ENCODE data around the gene ATPAF1.

The ATPAF1 gene

GRCh38 chr1:46613661-46614603 is 54.2 kb downstream of the ATPAF1 start:
- H3K4me1 Mint-ChIP-seq (ENCODE audit: low read depth) = peaks cover 92% of the 10 kb centered on the region
- H3K9me3 Mint-ChIP-seq = no peaks in the 10 kb centered on the region
- peak overlapping the region; percentile 92 for H3K27ac Mint-ChIP-seq
- no peaks in the 10 kb centered on the region for H3K27me3 Mint-ChIP-seq
- H3K36me3 Mint-ChIP-seq (ENCODE audit: low read depth) = peaks cover 74% of the 10 kb centered on the region
- peak overlapping the region; percentile 85 for H3K4me3 Mint-ChIP-seq
- intact Hi-C loops (cut with micrococcal nuclease) = loop anchor here (10.0 kb wide), 1 partner anchor 51 kb away; the partner anchor contains the start of gene ATPAF1

- H3K27ac Mint-ChIP-seq = peak overlapping the region; percentile 92
- peaks cover 92% of the 10 kb centered on the region for H3K4me1 Mint-ChIP-seq (ENCODE audit: low read depth)
- H3K27me3 Mint-ChIP-seq = no peaks in the 10 kb centered on the region
- no peaks in the 10 kb centered on the region for H3K9me3 Mint-ChIP-seq
- peaks cover 83% of the 10 kb centered on the region for H3K36me3 Mint-ChIP-seq (ENCODE audit: low read depth)
- intact Hi-C loops (cut with micrococcal nuclease) = loop anchor here (10.0 kb wide), 1 partner anchor 52 kb away; the partner anchor contains the start of gene ATPAF1
- peak overlapping the region; percentile 85 for H3K4me3 Mint-ChIP-seq
These were observed 55.1 kb downstream of the ATPAF1 start for GRCh38 chr1:46612937-46613660.

- Mint-ChIP-seq H3K4me1 (ENCODE audit: low read depth) (peaks cover 88% of the 10 kb centered on the region), H3K36me3 (ENCODE audit: low read depth) (peaks cover 93% of the 10 kb centered on the region), H3K4me3 (peak overlapping the region; percentile 74)
These were observed 56.4 kb downstream of the ATPAF1 start for GRCh38 chr1:46611691-46612221.

GRCh38 chr1:46607345-46608130 is 60.6 kb downstream of the ATPAF1 start:
- peaks cover 80% of the 10 kb centered on the region for H3K4me1 Mint-ChIP-seq (ENCODE audit: low read depth)

More at GRCh38 chr1:46611691-46612221, 56.4 kb downstream of the ATPAF1 start:
- Mint-ChIP-seq H3K27ac (peak overlapping the region; percentile 92), H3K9me3 (no peaks in the 10 kb centered on the region), H3K27me3 (no peaks in the 10 kb centered on the region)
- intact Hi-C loops (cut with micrococcal nuclease) = loop anchor here (10.0 kb wide), 1 partner anchor 53 kb away; the partner anchor contains the start of gene ATPAF1

GRCh38 chr1:46606255-46606965 is 61.8 kb downstream of the ATPAF1 start:
- Mint-ChIP-seq H3K27ac (peak overlapping the region; percentile 96), H3K27me3 (no peaks in the 10 kb centered on the region), H3K4me3 (no peak overlapping the region), H3K9me3 (no peaks in the 10 kb centered on the region), H3K4me1 (ENCODE audit: low read depth) (peaks cover 80% of the 10 kb centered on the region), H3K36me3 (ENCODE audit: low read depth) (peaks cover 83% of the 10 kb centered on the region)
- intact Hi-C loops (cut with micrococcal nuclease) = no loop called here

More at GRCh38 chr1:46607345-46608130, 60.6 kb downstream of the ATPAF1 start:
- H3K9me3 Mint-ChIP-seq = no peaks in the 10 kb centered on the region
- H3K36me3 Mint-ChIP-seq (ENCODE audit: low read depth) = peaks cover 83% of the 10 kb centered on the region
- H3K27ac Mint-ChIP-seq = no peak overlapping the region
- no peaks in the 10 kb centered on the region for H3K27me3 Mint-ChIP-seq
- intact Hi-C loops (cut with micrococcal nuclease) = no loop called here
- no peak overlapping the region for H3K4me3 Mint-ChIP-seq

- Mint-ChIP-seq H3K36me3 (ENCODE audit: low read depth) (peaks cover 83% of the 10 kb centered on the region), H3K27me3 (no peaks in the 10 kb centered on the region), H3K4me1 (ENCODE audit: low read depth) (peaks cover 80% of the 10 kb centered on the region), H3K9me3 (no peaks in the 10 kb centered on the region), H3K27ac (peak overlapping the region; percentile 96), H3K4me3 (no peak overlapping the region)
- intact Hi-C loops (cut with micrococcal nuclease) = no loop called here
These were observed 62.9 kb downstream of the ATPAF1 start for GRCh38 chr1:46605232-46605631.

- H3K27me3 Mint-ChIP-seq = no peaks in the 10 kb centered on the region
- peak within 1 kb of the TSS; percentile 93 for H3K4me3 Mint-ChIP-seq
- peaks cover 83% of the 10 kb centered on the region for H3K36me3 Mint-ChIP-seq (ENCODE audit: low read depth)
- no peaks in the 10 kb centered on the region for H3K9me3 Mint-ChIP-seq
- peaks cover 80% of the 10 kb centered on the region for H3K4me1 Mint-ChIP-seq (ENCODE audit: low read depth)
- intact Hi-C loops (cut with micrococcal nuclease) = no loop called here
- H3K27ac Mint-ChIP-seq = peak within 1 kb of the TSS; percentile 96
These were observed 64.2 kb downstream of the ATPAF1 start, which contains the start of gene MKNK1 for GRCh38 chr1:46603858-46604549. MKNK1 (minus strand) TSS chr1:46604268; CDS start chr1:46583327, 20,941 bp downstream.

- Mint-ChIP-seq H3K4me1 (ENCODE audit: low read depth) (peaks cover 78% of the 10 kb centered on the region), H3K4me3 (peak overlapping the region; percentile 93), H3K9me3 (no peaks in the 10 kb centered on the region), H3K36me3 (ENCODE audit: low read depth) (peaks cover 79% of the 10 kb centered on the region), H3K27me3 (no peaks in the 10 kb centered on the region), H3K27ac (peak overlapping the region; percentile 96)
- intact Hi-C loops (cut with micrococcal nuclease) = no loop called here
These were observed 64.7 kb downstream of the ATPAF1 start for GRCh38 chr1:46603481-46603857.

- Mint-ChIP-seq H3K4me1 (ENCODE audit: low read depth) (peaks cover 82% of the 10 kb centered on the region), H3K4me3 (peak overlapping the region; percentile 93), H3K27me3 (no peaks in the 10 kb centered on the region), H3K27ac (peak overlapping the region; percentile 66), H3K36me3 (ENCODE audit: low read depth) (peaks cover 78% of the 10 kb centered on the region), H3K9me3 (no peaks in the 10 kb centered on the region)
- intact Hi-C loops (cut with micrococcal nuclease) = no loop called here
These were observed 66.7 kb downstream of the ATPAF1 start for GRCh38 chr1:46601257-46602007.

GRCh38 chr1:46599059-46599970 is 68.8 kb downstream of the ATPAF1 start:
- peak overlapping the region; percentile 93 for H3K4me3 Mint-ChIP-seq
- no peaks in the 10 kb centered on the region for H3K27me3 Mint-ChIP-seq
- H3K9me3 Mint-ChIP-seq = no peaks in the 10 kb centered on the region
- peak overlapping the region; percentile 66 for H3K27ac Mint-ChIP-seq
- intact Hi-C loops (cut with micrococcal nuclease) = no loop called here
- peaks cover 88% of the 10 kb centered on the region for H3K4me1 Mint-ChIP-seq (ENCODE audit: low read depth)
- H3K36me3 Mint-ChIP-seq (ENCODE audit: low read depth) = peaks cover 78% of the 10 kb centered on the region

GRCh38 chr1:46596846-46597245 is 71.3 kb downstream of the ATPAF1 start:
- Mint-ChIP-seq H3K36me3 (ENCODE audit: low read depth) (peaks cover 82% of the 10 kb centered on the region), H3K9me3 (no peaks in the 10 kb centered on the region), H3K4me1 (ENCODE audit: low read depth) (peaks cover 96% of the 10 kb centered on the region), H3K27me3 (no peaks in the 10 kb centered on the region), H3K27ac (peak overlapping the region; percentile 89), H3K4me3 (no peak overlapping the region)
- intact Hi-C loops (cut with micrococcal nuclease) = no loop called here

Data from dendritic cell treated with granulocyte-macrophage colony-stimulating factor and Interleukin-4, amounts not matched to agents 40 ng/mL and 50 ng/mL, for 4 days (primary cell).